HG03457 (cell line): ENCODE measurements around the gene PDGFD.
A peak's percentile ranks its signal among the peaks of the same experiment; 100 is the strongest.

Experiments used
- ATAC-seq: cut with Tn5 transposase; IDR thresholded peaks from one replicate; pipeline ENCODE4 v1.9.1; 2021; ENCODE audit warnings: moderate number of reproducible peaks; ENCODE audit not compliant: unreplicated experiment

Gene PDGFD

GRCh38 chr11:104005234-104005855, 158.6 kb downstream of the PDGFD start:
- ATAC-seq = no peak

- no peak for ATAC-seq
Measured at GRCh38 chr11:104003491-104003890, 160.5 kb downstream of the PDGFD start.

GRCh38 chr11:104001561-104002056, 162.3 kb downstream of the PDGFD start:
- ATAC-seq = no peak

DNA sequence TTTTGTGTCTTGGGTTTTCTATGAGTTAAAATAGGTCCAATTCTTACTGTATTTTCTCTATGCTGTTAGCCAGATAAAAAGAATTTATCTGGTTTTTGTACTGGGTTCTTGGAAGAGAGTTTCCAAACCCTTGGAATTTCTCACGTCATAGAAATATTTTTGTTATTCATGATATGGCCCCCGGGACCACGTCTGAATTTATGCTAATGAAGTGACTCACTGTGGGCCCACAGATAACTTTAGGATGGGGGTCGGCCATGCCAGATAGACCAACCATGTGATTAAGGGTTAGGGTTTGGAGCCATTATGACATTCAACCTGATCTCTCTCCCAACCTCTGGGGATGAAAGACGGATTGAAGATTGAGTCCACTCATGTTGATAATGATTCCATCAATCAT, 163.1 kb downstream of the PDGFD start:
- ATAC-seq = no peak

DNA sequence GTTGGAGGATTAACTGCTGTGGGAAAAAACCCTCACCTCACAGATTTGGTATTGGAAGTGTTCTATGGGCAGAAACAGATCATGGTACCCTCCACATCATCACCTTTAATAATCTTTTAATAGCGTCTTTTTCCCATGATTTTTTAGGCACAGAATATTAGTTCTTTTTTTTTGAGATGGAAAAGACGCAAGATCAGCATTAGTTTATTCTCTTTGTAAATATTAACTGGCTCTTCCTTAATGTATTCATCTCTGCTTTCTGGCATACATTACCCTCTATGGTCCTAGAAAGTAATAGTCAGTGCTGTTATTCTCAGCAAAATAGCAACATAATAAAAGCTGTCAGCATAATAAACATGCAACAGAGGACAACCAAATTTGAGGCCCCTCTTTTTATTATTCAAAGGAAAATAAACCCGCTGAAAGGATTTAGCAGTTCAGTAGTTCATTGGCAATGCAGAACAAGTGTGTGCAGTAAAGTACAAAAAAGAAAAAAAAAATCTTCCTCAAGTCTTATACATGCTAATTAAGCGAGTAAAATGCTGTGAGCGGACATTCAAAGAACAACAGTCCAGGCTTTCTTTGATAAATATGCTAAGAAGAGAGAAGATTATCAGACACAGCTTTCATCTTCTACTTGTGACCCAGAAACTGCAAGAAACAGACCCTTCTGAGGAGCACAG, 165.0 kb downstream of the PDGFD start:
- no peak for ATAC-seq

GRCh38 chr11:103997082-103997481, 166.9 kb downstream of the PDGFD start:
- ATAC-seq = peak; percentile 65

DNA sequence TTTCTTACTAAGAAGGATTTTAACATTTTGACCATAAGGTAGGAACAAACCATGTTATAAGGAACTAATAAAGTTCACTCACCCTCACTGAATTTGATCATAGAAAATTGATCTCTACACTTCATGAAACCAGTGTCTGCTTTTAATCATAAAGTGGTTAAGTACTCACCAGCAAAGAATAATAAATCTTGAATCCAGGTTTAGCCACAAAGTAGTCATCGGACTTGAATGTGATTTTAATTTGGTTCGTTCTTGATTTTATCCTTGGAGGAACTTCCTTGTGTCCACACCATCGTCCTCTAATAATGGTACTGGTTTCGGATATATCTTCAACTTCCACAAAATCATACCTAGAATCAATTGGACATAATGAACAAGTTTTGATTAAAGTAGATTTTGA, 168.1 kb downstream of the PDGFD start:
- ATAC-seq = no peak

GRCh38 chr11:103994518-103994917, 169.4 kb downstream of the PDGFD start:
- no peak for ATAC-seq

GRCh38 chr11:103994094-103994493, 169.9 kb downstream of the PDGFD start:
- ATAC-seq = no peak

DNA sequence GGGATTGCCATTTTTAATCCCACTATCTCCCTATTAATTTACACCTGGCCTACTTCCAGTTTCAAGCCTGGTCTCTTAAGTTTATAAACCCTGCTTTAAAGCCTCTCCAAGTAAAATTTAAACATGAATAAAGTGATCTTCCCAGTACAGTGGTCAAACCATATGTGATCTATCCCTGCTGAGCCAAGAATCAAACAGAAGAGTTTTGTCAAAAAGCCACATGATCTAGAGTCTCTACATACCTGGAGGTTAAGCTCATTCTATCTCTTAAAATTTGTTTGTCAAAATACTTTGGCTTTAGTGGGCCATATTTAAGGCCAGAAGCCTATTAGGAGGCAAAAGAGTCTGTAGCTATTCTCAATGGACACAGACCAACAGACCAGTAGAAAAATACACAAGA, 170.4 kb downstream of the PDGFD start:
- no peak for ATAC-seq

DNA sequence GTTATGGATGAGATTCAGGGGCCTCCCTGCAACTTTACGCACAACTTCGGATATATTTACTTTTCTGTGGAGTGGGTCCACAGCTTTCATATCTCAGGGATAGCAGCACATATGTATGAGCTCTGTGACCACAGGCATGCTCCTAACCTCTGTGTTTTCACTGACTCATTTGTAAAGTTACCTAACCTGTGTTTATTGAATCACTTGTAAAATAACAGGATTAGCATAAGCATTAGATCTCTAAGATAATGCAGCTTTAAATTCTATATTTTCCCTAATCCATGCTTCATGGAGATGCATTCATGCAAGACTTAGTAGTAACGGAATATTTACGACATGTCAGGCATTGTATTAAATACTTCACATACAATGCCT, 175.4 kb downstream of the PDGFD start:
- no peak for ATAC-seq

DNA sequence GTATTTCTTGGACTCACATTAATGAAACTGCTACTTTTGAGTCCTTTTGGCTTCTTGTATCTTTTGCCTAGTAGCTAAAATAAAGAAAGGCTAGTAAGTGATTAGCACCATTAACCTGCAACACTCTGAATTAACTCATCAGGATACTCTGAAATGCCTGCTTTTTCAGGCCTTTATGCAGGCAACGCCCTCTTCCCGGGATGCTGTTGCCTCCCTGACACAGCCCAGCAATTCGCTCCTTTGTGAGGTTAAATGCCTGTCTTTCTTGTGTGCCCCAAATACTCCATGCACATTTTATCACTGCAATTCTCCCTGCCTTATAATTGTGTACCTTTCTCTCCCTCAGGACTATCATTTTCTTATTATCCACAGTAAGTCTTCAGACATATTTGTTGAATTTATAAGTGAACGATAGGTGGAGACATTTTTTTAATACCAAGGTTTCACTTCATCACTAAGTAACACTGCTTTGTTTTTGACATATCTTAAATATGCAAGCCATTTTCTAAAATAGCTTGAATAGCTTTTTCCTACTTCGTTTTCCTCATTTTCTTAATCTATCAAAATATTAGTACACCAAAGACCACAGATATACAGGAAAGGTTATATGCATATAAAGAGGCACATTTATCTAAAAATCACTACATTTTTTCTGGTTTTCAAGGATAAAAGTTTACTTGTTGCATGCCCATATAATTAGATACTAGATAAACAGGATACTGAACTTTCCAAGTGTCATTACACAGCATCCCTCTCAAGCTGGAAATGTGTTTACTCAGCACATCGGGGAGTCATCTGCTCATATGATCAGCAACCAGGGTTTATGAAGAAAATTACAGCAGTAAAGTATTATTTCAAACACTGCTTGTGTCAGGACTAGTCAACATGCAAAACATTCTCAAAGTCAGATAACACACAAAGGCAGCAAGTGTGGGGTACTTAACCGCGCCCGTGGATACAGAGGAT, 176.0 kb downstream of the PDGFD start:
- no peak for ATAC-seq

- ATAC-seq = no peak
Measured at GRCh38 chr11:103985041-103985440, 178.9 kb downstream of the PDGFD start.

DNA sequence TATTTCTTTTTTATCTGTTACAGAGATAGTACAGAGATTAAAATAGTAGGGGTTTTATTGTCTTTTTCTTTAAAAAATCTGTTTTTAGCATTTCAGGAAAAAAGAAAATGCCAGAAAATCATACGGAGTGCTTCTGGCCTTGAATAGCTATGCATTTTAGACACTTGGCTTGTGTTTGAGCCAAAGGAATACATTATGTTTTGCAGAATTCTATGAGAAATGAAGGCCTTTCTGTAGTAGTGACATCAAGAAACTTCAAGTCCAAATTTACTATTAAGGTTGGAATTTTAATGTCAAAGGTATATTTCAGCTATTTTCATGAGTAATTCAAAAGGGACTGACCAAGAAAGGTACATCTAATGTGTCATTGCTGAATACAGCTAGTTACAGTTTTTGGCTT, 183.8 kb downstream of the PDGFD start:
- no peak for ATAC-seq

DNA sequence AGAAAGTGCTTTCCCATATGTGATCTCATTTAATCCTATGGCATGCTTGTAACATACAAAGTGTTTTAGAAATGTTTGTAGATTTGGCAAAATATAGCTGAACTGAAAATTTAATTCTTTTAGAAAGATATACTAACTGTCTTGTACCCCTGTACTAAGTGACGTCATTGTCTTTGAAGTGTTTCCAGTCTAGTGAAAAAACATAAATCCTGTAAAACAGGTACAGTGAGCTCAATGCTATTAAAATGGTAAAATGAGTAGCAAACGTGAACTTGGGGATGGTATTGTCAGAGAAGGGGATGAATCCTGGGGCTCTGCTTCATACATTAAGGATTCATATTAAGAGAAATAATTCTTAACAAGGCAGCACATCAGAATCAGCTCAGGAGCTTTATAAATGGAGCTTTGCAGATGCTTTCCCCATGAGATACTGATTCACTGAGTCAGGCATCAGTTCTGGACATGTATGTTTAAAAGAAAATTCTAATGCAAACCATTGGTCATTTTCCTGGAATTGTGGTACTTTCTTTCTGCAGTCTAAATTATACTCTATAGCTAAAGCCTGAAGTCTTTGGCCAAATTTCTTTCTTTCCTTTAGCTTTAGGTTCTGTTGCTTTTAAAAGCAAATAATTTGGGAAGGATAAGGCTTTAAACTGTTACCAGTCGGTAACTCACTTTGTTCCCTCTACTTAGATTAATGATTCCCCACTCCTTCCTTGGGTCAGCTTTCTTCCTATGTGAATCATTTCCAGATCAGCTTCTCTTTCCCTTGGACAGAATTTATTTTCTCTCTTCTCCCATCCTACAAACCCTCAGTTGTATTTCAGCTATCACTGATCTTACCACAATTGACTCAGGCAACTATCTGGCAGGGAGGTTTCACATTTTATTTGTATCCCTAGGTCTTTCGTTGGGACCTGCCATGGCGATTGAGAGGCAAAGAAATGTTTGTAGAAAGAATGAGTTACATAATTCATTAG, 185.0 kb downstream of the PDGFD start:
- no peak for ATAC-seq

GRCh38 chr11:103972013-103972412, 191.9 kb downstream of the PDGFD start:
- no peak for ATAC-seq

DNA sequence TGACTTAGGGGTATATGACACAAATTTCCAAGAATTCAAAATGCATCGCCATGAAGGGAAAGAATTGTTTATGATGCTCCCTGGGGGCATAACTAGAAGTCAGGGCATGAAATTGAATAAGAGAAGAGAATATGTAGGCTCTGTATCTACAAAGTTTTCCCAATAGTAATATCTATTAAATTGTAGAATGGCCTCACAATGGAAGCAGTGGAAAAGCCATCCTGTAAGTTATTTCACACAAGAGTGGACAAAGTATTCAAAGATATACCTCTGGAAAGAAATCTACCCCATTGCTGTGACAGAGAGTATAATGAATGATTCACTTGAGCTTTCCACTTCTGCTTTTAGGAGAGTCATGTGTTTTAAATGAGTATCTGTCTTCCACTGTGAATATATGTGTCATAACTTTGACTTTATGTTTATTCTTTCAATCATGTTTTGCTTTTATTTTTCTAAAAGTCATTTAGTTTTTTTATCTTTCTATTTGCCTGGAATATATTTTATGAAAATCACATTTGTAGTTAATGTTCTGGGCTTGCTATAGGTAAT, 193.2 kb downstream of the PDGFD start:
- ATAC-seq = peak; percentile 78

- ATAC-seq = no peak
Measured at GRCh38 chr11:103968685-103969084, 195.3 kb downstream of the PDGFD start.

GRCh38 chr11:103967985-103968384, 196.0 kb downstream of the PDGFD start:
- ATAC-seq = no peak

GRCh38 chr11:103964390-103964789, 199.6 kb downstream of the PDGFD start:
- no peak for ATAC-seq
